ENCODE data around the gene MYO10.
"Not testable (repeated sequence)": the region's sequence is repeated elsewhere in the genome, so short reads cannot be mapped to it uniquely, and the experiment has no call there.

The MYO10 gene

GRCh38 chr5:16773991-16774390 is 162.1 kb downstream of the MYO10 start:
- DNase-seq: peak; percentile 38

DNA sequence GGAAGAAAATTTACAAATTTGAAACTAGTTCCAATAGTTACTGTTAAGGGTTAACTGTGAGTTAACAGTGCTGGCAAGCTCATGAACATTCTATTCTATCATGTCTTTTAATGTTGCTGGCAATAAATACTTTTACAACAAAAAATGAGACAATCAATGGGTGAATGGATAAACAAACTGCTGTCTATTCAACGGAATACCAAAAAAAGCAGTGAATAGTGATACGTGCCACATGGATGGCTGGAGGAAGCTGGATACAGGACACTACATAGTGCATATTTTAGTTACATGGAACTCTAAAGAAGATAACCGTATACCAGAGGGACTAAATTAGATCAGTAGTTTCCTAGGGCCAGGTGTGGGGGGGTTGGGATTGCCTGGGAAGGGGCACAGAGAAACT is 163.5 kb downstream of the MYO10 start:
- DNase-seq: no peak

- DNase-seq: no peak
These were observed 167.9 kb downstream of the MYO10 start for GRCh38 chr5:16768184-16768583.

DNA sequence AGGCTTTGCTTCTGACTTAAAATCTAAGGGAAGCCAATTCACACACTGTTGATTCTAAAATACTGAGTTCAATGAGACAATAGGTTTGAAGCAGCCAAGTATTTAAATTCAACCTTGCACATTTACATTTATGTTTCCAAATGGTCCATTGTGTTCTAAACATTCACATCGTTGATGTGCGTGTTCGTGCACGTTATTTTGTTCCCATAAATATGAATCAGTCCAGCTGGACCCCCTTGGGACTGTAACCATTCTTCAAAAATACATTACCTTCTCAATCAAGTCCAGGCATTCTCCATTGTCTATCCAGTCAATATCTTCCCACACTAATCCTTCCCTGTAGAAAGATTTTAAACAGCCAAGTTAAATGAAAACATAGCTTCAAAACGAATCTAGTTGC is 172.9 kb downstream of the MYO10 start:
- no peak for DNase-seq

- DNase-seq: no peak
These were observed 176.8 kb downstream of the MYO10 start for GRCh38 chr5:16759147-16759773.

DNA sequence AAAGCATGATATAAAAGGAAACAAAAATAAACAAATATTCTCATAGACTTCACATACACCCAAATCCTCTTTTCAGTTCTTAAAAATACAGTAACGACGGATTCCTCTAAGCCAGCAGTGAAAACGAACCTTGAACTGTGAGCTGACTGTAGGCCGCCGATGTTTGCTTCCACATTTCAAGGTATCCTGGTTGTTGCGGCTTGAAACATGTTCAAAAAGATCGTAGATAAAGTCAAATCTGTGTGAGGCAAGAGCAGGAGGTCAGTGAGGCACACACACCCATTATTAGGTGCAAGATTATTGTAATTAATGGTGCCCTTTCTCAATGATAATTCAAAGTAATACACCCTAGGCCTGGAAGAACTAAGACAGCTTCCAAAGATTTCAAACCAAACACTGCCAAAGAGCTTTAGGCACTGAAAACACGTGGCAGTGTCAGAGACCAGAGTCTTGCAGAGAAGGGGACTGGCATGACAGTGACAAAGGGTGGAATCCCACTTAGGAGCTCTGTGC is 178.0 kb downstream of the MYO10 start:
- no peak for DNase-seq

DNA sequence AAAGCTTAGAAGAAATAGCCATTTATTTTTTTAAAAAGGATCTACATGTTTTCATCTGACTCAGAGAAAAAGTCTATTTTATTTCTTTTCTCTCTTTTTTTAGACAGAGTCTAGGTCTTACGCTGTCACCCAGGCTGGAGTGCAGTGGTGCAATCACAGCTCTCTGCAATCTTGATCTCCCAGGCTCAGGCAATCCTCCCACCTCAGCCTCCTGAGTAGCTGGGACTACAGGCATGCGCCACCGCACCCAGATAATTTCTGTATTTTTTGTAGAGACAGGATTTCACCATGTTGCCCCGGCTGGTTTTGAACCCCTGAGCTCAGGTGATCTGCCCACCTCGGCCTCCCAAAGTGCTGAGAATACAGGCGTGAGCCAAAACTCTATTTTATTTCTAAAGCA is 178.5 kb downstream of the MYO10 start:
- not testable (repeated sequence) for DNase-seq

DNA sequence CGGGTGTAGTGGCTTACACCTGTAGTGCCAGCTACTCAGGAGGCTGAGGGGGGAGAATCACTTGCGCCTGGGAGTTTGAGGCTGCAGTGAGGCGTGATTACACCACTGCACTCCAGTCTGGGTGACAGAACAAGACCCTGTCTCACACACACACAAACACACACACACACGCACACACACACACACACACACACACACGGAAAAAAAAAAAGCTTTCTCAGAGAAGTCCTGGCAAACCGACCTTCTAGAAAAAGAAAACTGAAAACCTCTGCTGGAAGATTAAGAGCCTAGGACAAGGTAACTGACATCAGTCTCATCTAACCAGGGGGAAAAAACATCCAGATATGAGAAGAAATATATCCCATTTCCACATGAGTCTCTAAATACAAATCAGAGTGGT is 178.9 kb downstream of the MYO10 start:
- no peak for DNase-seq

GRCh38 chr5:16756692-16757091 is 179.4 kb downstream of the MYO10 start:
- DNase-seq: no peak

GRCh38 chr5:16755641-16756040 is 180.4 kb downstream of the MYO10 start:
- DNase-seq: peak; percentile 38

GRCh38 chr5:16754601-16755000 is 181.5 kb downstream of the MYO10 start:
- DNase-seq: peak; percentile 70

DNA sequence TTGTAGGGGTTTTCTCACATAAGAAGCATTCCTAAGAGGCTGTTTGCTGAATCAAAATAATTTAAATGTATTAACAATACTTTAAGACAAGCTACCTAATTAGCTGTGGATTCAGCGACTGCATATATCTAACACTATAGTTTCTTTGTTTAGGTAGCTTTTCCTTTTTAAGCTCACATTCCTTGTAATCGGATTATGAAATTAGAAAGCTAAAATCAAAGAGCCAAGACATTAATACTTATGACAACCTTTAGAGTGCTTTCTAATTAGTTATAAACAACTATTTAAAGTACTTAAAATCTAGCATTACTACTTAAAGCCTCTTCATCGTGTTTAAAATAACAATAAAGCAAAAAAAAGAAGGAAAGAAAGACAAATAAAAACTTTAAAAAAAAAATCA is 182.0 kb downstream of the MYO10 start:
- DNase-seq: no peak

GRCh38 chr5:16750445-16750844 is 185.6 kb downstream of the MYO10 start:
- DNase-seq: no peak

- DNase-seq: no peak
These were observed 186.5 kb downstream of the MYO10 start for GRCh38 chr5:16749626-16750025.

GRCh38 chr5:16744164-16744880 is 191.8 kb downstream of the MYO10 start:
- no peak for DNase-seq

DNA sequence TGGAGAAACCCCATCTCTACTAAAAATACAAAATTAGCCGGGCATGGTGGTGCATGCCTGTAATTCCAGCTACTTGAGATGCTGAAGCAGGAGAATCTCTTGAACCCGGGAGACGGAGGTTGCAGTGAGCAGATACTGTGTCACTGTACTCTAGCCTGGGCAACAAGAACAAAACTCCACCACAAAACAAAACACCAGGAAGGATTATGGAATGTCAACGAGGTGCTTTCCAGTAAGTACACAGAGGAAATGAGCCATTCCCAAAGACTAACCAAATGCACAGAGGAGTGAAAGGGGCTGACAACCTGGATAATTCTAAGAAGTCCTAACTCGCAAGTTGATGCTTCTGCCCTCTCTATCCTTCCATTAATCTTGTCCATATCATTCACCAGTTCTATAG is 193.2 kb downstream of the MYO10 start:
- no peak for DNase-seq

- peak; percentile 70 for DNase-seq
These were observed 195.2 kb downstream of the MYO10 start for GRCh38 chr5:16740811-16741392.

DNA sequence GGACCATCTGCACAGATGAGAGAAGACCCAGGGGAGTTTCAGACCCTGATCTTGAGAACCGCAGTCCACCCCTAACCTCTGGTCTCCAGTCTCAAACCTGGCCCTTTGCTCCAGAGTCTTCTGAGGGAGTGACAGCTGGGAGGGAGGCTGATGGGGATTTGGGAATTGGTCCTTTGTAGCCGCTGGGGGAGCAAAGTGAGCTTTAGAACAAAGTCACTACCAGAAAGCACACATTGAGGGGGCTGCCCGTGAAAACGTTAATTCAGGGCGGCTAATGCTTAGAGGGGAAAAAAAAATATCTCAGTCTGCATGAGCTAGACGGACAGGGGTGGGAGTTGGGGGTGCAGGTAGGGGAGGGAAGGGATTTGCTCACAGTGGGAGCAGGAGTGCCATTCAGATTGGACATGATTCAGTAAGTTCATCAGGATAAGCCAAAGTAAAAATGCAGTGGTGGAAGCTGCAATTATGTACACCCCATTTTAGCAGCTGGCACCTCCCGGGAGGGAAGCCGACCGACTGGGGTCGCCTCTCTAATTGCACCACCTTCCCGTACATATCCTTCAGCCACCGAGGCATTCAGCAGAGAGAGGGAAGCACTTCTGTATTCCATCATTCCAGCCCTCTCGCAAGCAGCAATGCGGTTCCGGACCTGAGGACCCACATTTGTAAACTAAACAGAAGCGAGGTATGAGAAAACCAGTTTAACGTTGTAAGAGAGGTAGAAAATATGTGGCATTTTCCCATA is 195.8 kb downstream of the MYO10 start:
- peak; percentile 79 for DNase-seq

- DNase-seq: not testable (repeated sequence)
These were observed 197.7 kb downstream of the MYO10 start for GRCh38 chr5:16738393-16738792.

DNA sequence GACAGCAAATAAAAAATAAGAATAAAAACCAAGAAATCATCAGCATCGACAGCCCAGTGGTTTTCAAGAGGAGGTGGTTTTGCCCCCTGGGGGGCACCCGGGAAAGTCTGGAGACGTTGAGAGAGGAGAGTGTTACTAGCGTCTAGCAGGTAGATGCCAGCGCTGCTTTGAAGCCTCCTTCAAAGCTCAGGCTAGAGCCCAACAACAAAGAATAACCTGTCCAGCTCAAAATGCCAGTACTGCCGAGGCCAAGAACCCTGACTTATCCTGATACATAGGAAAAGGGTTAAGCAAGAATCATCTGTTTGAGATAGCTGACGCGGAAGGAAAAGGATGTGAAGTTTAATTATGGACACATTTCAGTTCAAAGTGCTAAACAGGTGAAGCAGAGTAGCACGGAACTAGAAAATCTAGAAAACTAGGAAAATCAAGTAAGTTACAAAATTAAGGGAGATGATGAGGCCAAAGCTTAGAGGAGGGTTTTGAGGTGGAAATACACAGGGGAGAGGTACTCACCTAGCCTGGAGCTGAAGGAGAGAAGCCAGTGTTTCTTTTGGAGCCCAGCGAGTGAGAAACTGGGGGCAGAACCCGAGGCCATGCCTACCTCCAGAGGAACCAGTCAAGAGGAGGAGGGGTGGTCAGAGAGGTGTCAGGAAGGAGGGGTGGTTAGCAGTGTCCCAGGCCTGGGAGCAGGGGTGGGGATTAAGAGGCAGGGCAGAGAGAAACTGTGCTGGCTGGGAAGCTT is 198.3 kb downstream of the MYO10 start:
- peak; percentile 57 for DNase-seq

DNA sequence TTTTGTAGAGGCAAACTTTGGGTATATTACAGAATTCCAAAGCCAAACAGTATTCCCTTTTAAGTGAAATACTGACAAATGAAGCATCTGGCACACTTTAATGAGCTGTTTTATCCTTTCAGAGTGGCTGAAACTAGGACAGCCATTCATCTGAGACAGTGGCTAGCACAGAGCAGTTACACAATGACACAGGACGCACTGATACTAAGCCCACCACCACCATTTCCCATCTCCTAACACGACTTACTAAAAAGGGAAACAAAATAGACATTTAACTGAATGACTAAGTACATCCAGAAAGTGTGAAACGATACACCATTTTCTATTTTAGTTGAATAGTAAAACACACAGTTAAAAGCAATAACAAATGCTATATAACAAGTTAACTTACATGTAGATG is 198.9 kb downstream of the MYO10 start:
- peak; percentile 74 for DNase-seq

DNA sequence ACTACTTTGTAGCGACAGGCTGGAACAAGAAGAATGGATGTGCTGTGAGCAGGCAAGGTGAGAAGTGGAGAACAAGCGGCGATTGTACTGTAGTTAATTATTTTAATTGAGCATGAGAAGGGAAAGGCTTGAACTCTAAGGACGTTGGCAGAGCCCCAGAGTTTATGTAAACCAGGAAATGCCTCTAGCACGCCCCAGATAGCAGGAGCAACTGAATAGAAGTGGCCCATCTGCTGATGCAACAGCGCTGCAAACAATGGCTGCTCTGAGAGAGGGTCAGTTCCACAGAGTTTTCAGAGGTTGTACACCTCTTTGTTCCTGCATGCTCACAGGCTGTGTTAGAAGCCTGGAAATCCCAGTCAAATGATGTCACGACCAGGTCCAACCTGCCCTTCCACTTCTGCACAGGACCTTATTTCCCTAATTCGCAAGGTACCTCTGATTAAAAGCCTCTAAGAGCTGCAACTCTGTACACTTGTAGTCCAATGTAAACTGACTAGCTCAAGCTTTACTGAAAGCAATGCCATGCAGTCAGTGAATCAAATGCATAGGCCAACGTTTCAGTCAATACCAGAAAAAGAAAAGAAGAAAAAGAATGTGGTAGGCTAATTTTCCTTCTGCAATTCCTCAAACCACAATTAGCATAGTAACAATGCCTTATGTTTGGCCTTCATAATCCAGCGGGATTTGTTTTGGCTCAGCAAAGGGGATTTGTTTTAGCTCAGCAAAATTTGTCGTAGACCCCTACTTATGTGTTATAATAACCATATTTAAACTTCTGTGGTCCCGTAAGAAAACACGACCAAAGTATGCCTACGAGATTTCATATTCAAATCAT is 199.7 kb downstream of the MYO10 start:
- peak; percentile 88 for DNase-seq
